NCI-H2227 (cell line): Measurements from ENCODE around the gene KLHDC4.
A peak's percentile ranks its signal among the peaks of the same experiment; 100 is the strongest.
"Not testable (repeated sequence)": the region's sequence is repeated elsewhere in the genome, so short reads cannot be mapped to it uniquely, and the experiment has no call there.

ENCODE experiments used
- DNase-seq: peaks from one replicate; lab custom pipeline; 2025; ENCODE audit not compliant: unreplicated experiment; lab: John Stamatoyannopoulos, UW

KLHDC4 gene

GRCh38 chr16:87685766-87686165, 80.0 kb downstream of the KLHDC4 start:
- no peak for DNase-seq

GRCh38 chr16:87685405-87685755, 80.4 kb downstream of the KLHDC4 start:
- DNase-seq: no peak

GRCh38 chr16:87684711-87685404, 80.9 kb downstream of the KLHDC4 start:
- DNase-seq: no peak

- no peak for DNase-seq
Measured at GRCh38 chr16:87684106-87684677, 81.6 kb downstream of the KLHDC4 start.

GRCh38 chr16:87682852-87683399, 82.9 kb downstream of the KLHDC4 start:
- DNase-seq: no peak

- DNase-seq: no peak
Measured at GRCh38 chr16:87681981-87682570, 83.7 kb downstream of the KLHDC4 start.

- not testable (repeated sequence) for DNase-seq
Measured at GRCh38 chr16:87681051-87681602, 84.7 kb downstream of the KLHDC4 start.

GRCh38 chr16:87680272-87680644, 85.5 kb downstream of the KLHDC4 start:
- DNase-seq: no peak

GRCh38 chr16:87679593-87680271, 86.1 kb downstream of the KLHDC4 start:
- no peak for DNase-seq

- peak; percentile 23 for DNase-seq
Measured at GRCh38 chr16:87678618-87679017, 87.2 kb downstream of the KLHDC4 start.

- DNase-seq: no peak
Measured at GRCh38 chr16:87677830-87678229, 88.0 kb downstream of the KLHDC4 start.

- peak; percentile 26 for DNase-seq
Measured at GRCh38 chr16:87675111-87675719, 90.6 kb downstream of the KLHDC4 start.

- no peak for DNase-seq
Measured at GRCh38 chr16:87674419-87674818, 91.4 kb downstream of the KLHDC4 start.

- DNase-seq: no peak
Measured at GRCh38 chr16:87671715-87672270, 94.0 kb downstream of the KLHDC4 start.

- no peak for DNase-seq
Measured at GRCh38 chr16:87671221-87671620, 94.6 kb downstream of the KLHDC4 start.

GRCh38 chr16:87669672-87670071, 96.1 kb downstream of the KLHDC4 start:
- DNase-seq: no peak

GRCh38 chr16:87667946-87668345, 97.8 kb downstream of the KLHDC4 start:
- DNase-seq: no peak

GRCh38 chr16:87667443-87667842, 98.3 kb downstream of the KLHDC4 start:
- no peak for DNase-seq

GRCh38 chr16:87666919-87667318, 98.9 kb downstream of the KLHDC4 start:
- DNase-seq: no peak

- DNase-seq: no peak
Measured at GRCh38 chr16:87665193-87665592, 100.6 kb downstream of the KLHDC4 start.

- no peak for DNase-seq
Measured at GRCh38 chr16:87664792-87665191, 101.0 kb downstream of the KLHDC4 start.
